Endothelial cell of umbilical vein (primary cell): Measurements from ENCODE around the gene GABARAPL1. TPM values are rescaled to one million over a fixed set of nuclear protein-coding genes. Genes with fewer than 3 reads are reported as not detected.

Experiments used
- BruUV-seq: library from RNA; stranded (reverse); fragments of 400-500 nt; replicated peaks from 2 replicates; lab custom pipeline; 2021; lab: Mats Ljungman, UMichigan
- CTCF ChIA-PET: fragments of 300-600, 350-600 bp; sonication (Branson Sonifier 250); formaldehyde crosslinking; loops from one replicate; lab custom pipeline; 2021; ENCODE audit warnings: antibody characterized with exemption, inconsistent platforms; lab: Charles Lee
- POLR2A ChIA-PET: fragments of 300-600, 350-600 bp; sonication (Branson Sonifier 250); formaldehyde crosslinking; loops from one replicate; lab custom pipeline; 2021; ENCODE audit warnings: antibody characterized with exemption, inconsistent platforms; lab: Charles Lee
- DNase-seq: peaks from one replicate; pipeline ENCODE4 v3.0.0-alpha.2; 2011; ENCODE audit warnings: low read depth, low spot score
- FAIRE-seq: peaks from 2 replicates; lab custom pipeline; 2011; peaks lifted over from hg19 to GRCh38; lab: Jason Lieb, UNC
- H2AFZ ChIP-seq: 2 replicates; pipeline ENCODE4 v1.6.0; 2012; ENCODE audit warnings: low read depth, low read length, control low read depth, inconsistent platforms
- H3K27ac ChIP-seq: 2 replicates; pipeline ENCODE4 v1.5.1; 2011; ENCODE audit warnings: low read depth, mild to moderate bottlenecking, control low read depth, low read length, moderate library complexity; ENCODE audit not compliant: insufficient read depth
- H3K27me3 ChIP-seq, 2 experiments: 2 replicates each; pipeline versions ENCODE4 v1.6.0 to v1.6.1; 2011; ENCODE audit warnings: low read length in 2 of 2, mixed read lengths in 1 of 2; ENCODE audit not compliant: control insufficient read depth in 2 of 2, insufficient read depth in 2 of 2
- H3K36me3 ChIP-seq, 2 experiments: 2 replicates in 1 of 2; 3 replicates in 1 of 2; pipeline ENCODE4 v1.5.1; 2011; ENCODE audit warnings: low read length in 2 of 2, mild to moderate bottlenecking in 1 of 2, moderate library complexity in 1 of 2; ENCODE audit not compliant: control insufficient read depth in 2 of 2, insufficient read depth in 2 of 2; ENCODE audit errors: extremely low read depth in 1 of 2
- H3K4me1 ChIP-seq: 3 replicates; pipeline ENCODE4 v1.5.1; 2011; ENCODE audit warnings: mild to moderate bottlenecking, low read length; ENCODE audit not compliant: control insufficient read depth, insufficient read depth; ENCODE audit errors: extremely low read depth
- H3K4me2 ChIP-seq: 2 replicates; pipeline ENCODE4 v1.6.1; 2011; ENCODE audit warnings: low read length, control low read depth, mixed read lengths; ENCODE audit not compliant: insufficient read depth
- H3K4me3 ChIP-seq, 3 experiments: fragments of 200-600 bp in 1 of 3; sonication (generic), shearing (Covaris generic) in 1 of 3; replicated peaks in 1 of 3; 2 replicates each; pipeline ENCODE4 v1.5.1; 2011 to 2016; ENCODE audit warnings: control low read depth in 3 of 3, low read length in 3 of 3, mild to moderate bottlenecking in 2 of 3, inconsistent platforms in 1 of 3, low read depth in 1 of 3, moderate library complexity in 1 of 3; ENCODE audit not compliant: insufficient read depth in 1 of 3
- H3K79me2 ChIP-seq: 2 replicates; pipeline ENCODE4 v1.6.0; 2012; ENCODE audit warnings: low read length, inconsistent platforms; ENCODE audit not compliant: control insufficient read depth, insufficient read depth
- H3K9ac ChIP-seq: replicated peaks from 2 replicates; pipeline ENCODE3; 2011; ENCODE audit warnings: low read length, control low read depth; ENCODE audit not compliant: insufficient read depth; ENCODE audit errors: extremely low read depth
- H3K9me1 ChIP-seq: replicated peaks from 3 replicates; pipeline ENCODE4 v1.6.0; 2011; ENCODE audit warnings: mild to moderate bottlenecking, low read length; ENCODE audit not compliant: control insufficient read depth, insufficient read depth; ENCODE audit errors: extremely low read depth
- H3K9me3 ChIP-seq: replicated peaks from 2 replicates; pipeline ENCODE4 v1.5.1; 2012; ENCODE audit warnings: low read length, inconsistent platforms; ENCODE audit not compliant: control insufficient read depth, insufficient read depth
- H4K20me1 ChIP-seq: replicated peaks from 2 replicates; pipeline ENCODE3; 2011; ENCODE audit warnings: mild to moderate bottlenecking, low read length; ENCODE audit not compliant: control insufficient read depth, insufficient read depth; ENCODE audit errors: extremely low read depth
- CTCF ChIP-seq, 2 donors: IDR thresholded peaks; 1 replicate in 1 of 2; 2 replicates in 1 of 2; pipeline ENCODE4 v1.5.1; 2011; ENCODE audit warnings: low read length in 2 of 2, mild to moderate bottlenecking in 2 of 2, moderate library complexity in 2 of 2, control low read depth in 1 of 2, inconsistent platforms in 1 of 2, low read depth in 1 of 2; ENCODE audit not compliant: insufficient read depth in 1 of 2; ENCODE audit errors: extremely low read depth in 1 of 2
- EZH2 ChIP-seq: IDR thresholded peaks from 2 replicates; pipeline ENCODE4 v1.6.1; 2012; ENCODE audit warnings: borderline replicate concordance, low read depth, mild to moderate bottlenecking, moderate library complexity, low read length, inconsistent platforms; ENCODE audit not compliant: severe bottlenecking
- FOS ChIP-seq: IDR thresholded peaks from 2 replicates; pipeline ENCODE4 v1.6.1; 2011; ENCODE audit warnings: mild to moderate bottlenecking, low read length, moderate library complexity, borderline replicate concordance; ENCODE audit not compliant: insufficient read depth
- GATA2 ChIP-seq: IDR thresholded peaks from 2 replicates; pipeline ENCODE4 v1.7.0; 2011; ENCODE audit warnings: low read depth, mild to moderate bottlenecking, moderate library complexity, mixed read lengths, low read length; ENCODE audit not compliant: insufficient read length, insufficient read depth
- JUN ChIP-seq: IDR thresholded peaks from 2 replicates; pipeline ENCODE4 v1.6.1; 2011; ENCODE audit warnings: borderline replicate concordance, low read depth; ENCODE audit not compliant: insufficient read length, insufficient read depth
- MYC ChIP-seq: IDR thresholded peaks from one replicate; pipeline ENCODE4 v1.6.1; 2011; ENCODE audit warnings: mild to moderate bottlenecking, low read depth, low read length
- POLR2A ChIP-seq: IDR thresholded peaks from 2 replicates; pipeline ENCODE4 v1.6.1; 2012; ENCODE audit warnings: low read depth, mild to moderate bottlenecking, control low read depth, low read length
- POLR2AphosphoS5 ChIP-seq: IDR thresholded peaks from 2 replicates; pipeline ENCODE4 v1.6.1; 2012; ENCODE audit warnings: low read depth, mild to moderate bottlenecking, control low read depth, low read length, moderate library complexity; ENCODE audit not compliant: insufficient read depth
- dilution Hi-C: fragments of 300-500 bp; cut with MboI; formaldehyde crosslinking; loops from one replicate; pipeline ENCODE4 v1.15.0; 2019; ENCODE audit warnings: low sequenced_read_pairs; ENCODE audit not compliant: extremely low pct_ligation_motif_present
- intact Hi-C: fragments of 100-400 bp; cut with micrococcal nuclease; formaldehyde crosslinking; loops from one replicate; pipeline ENCODE4 v1.10.0; 2022
- polyA plus RNA-seq, 4 experiments: library from polyadenylated mRNA; depleted of rRNA in 3 of 4; stranded (reverse) in 3 of 4; unstranded in 1 of 4; fragments of >200 nt; gene quantifications; 2 replicates each; pipeline versions ENCODE4 v1.2.1 to v1.2.3, GENCODE V29; 2011 to 2012; ENCODE audit warnings: missing spikeins in 1 of 4
- total RNA-seq: library from RNA; stranded (reverse); gene quantifications from 2 replicates; pipeline ENCODE4 v1.2.3, GENCODE V29; 2021
- TF ChIP-seq, protein P1 (sequence below): IDR thresholded peaks from 2 replicates; pipeline ENCODE4 v1.6.1; 2011; ENCODE audit not compliant: insufficient read depth, insufficient read length

GABARAPL1 gene
- total and polyA plus RNA-seq, 2 donors (not counting 3 experiments of a cell fraction or from before 2014, with no cell fraction given): 59.4 to 65.6 TPM

DNA sequence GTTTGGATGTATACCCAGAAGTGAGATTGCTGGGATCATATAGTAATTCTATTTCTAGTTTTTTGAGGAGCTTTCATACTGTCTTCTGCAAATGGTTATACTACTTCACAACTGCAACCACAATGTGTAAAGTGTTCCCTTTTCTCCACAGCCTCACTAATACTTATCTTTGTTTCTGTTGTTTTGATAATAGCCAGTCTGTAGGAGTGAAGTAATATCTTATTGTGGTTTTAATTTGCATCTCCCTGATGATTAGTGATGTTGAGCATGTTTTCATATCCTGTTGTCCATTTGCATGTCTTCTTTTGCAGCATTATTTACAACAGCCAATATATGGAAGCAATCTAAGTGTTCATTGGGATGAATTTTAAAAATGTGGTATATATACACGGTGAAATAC lies 29.9 kb downstream of the GABARAPL1 start:
- no peak for DNase-seq
- TF ChIP-seq CTCF (IDR thresholded peaks at IDR 0.05; ENCODE audit: extremely low read depth in 1 of 2, insufficient read depth in 1 of 2, low read depth in 1 of 2, low read length in 2 of 2): no peak
- no peak for TF ChIP-seq FOS
- TF ChIP-seq MYC: no peak
- TF ChIP-seq JUN: no peak
- TF ChIP-seq POLR2A: no peak
- TF ChIP-seq GATA2: no peak
- no peak for TF ChIP-seq EZH2
- TF ChIP-seq, protein P1, sequence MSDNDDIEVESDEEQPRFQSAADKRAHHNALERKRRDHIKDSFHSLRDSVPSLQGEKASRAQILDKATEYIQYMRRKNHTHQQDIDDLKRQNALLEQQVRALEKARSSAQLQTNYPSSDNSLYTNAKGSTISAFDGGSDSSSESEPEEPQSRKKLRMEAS: no peak
- TF ChIP-seq POLR2AphosphoS5: no peak
- no peak overlapping the region for H3K27ac ChIP-seq
- no peaks in the 10 kb centered on the region for H3K9me1 ChIP-seq
- dilution Hi-C loops (no loop called here), intact Hi-C loops (no loop called here)
- H3K79me2 ChIP-seq: no peaks in the 10 kb centered on the region
- no peak overlapping the region for H2AFZ ChIP-seq
- no peak for FAIRE-seq
- H4K20me1 ChIP-seq: no peaks in the 10 kb centered on the region
- BruUV-seq: no TSS peak
- no peak overlapping the region for H3K9ac ChIP-seq
- H3K27me3 ChIP-seq: no peaks in the 10 kb centered on the region
- H3K36me3 ChIP-seq: no peaks in the 10 kb centered on the region
- H3K9me3 ChIP-seq: no peaks in the 10 kb centered on the region
- no peaks in the 10 kb centered on the region for H3K4me1 ChIP-seq
- ChIA-PET POLR2A (no interaction called here), CTCF (interaction anchor here (1.0 kb wide), 1 partner anchor 89 kb away, joined by 3 read pairs; no protein-coding TSS in a partner anchor)
- H3K4me3 ChIP-seq: no peak overlapping the region
- H3K4me2 ChIP-seq: no peak overlapping the region
